Colonic mucosa (tissue), 4 donors: Measurements from ENCODE around the gene CDKAL1. TPM values are rescaled to one million over a fixed set of nuclear protein-coding genes. Genes with fewer than 3 reads are reported as not detected.

Experiments
- DNase-seq: peaks from one replicate; pipeline ENCODE4 v3.0.0-alpha.2; 2020
- H3K27ac ChIP-seq: fragments of 200-600 bp; one replicate; pipeline ENCODE4 v1.8.0; 2021
- H3K27me3 ChIP-seq: fragments of 200-600 bp; one replicate; pipeline ENCODE4 v1.8.0; 2021
- H3K36me3 ChIP-seq: fragments of 200-600 bp; one replicate; pipeline ENCODE4 v1.8.0; 2021
- H3K4me1 ChIP-seq: fragments of 200-600 bp; one replicate; pipeline ENCODE4 v1.8.0; 2021; ENCODE audit warnings: mild to moderate bottlenecking
- H3K4me3 ChIP-seq: fragments of 200-600 bp; one replicate; pipeline ENCODE4 v1.8.0; 2021
- H3K9ac ChIP-seq, 2 donors: one replicate each; pipeline ENCODE4 v1.7.0; 2013; ENCODE audit warnings: control low read depth in 2 of 2, low read depth in 2 of 2, low read length in 2 of 2
- H3K9me3 ChIP-seq: fragments of 200-600 bp; one replicate; pipeline ENCODE4 v1.8.0; 2021
- CTCF ChIP-seq: fragments of 200-600 bp; IDR thresholded peaks from one replicate; pipeline ENCODE4 v1.8.0; 2022; ENCODE audit warnings: antibody characterized with exemption, mild to moderate bottlenecking
- intact Hi-C: fragments of 100-400 bp; cut with DNase I; formaldehyde crosslinking; loops from one replicate; pipeline ENCODE4 v1.14.1; 2022
- total RNA-seq, 2 donors: library from RNA; stranded (reverse); fragmentation: NEBNext Ultra II Directional in 1 of 2; extraction: Animal tissue kit (Norgen Biotek cat#: 25700) in 1 of 2; gene quantifications; one replicate each; pipeline ENCODE4 v1.2.1, GENCODE V29; 2021
- donor health status: healthy.
- donor health status: DM: no; HTN: no; CAD: no.
- donor health status: DM: no; HTN: no; CAD: no.

CDKAL1 gene
- total RNA-seq, 2 donors from 2014 or later, result 13.8 to 14.2 TPM

- H3K4me3 ChIP-seq, result no peak overlapping the region
- H3K36me3 ChIP-seq, result no peaks in the 10 kb centered on the region
- no peak for TF ChIP-seq CTCF
- intact Hi-C loops, result no loop called here
- DNase-seq, result no peak
- no peaks in the 10 kb centered on the region for H3K4me1 ChIP-seq
- no peaks in the 10 kb centered on the region for H3K27me3 ChIP-seq
- H3K27ac ChIP-seq, result no peak overlapping the region
- H3K9me3 ChIP-seq, result no peaks in the 10 kb centered on the region
- H3K9ac ChIP-seq, result no peak overlapping the region
Measured at GRCh38 chr6:20892365-20892764, 358.1 kb downstream of the CDKAL1 start.

DNA sequence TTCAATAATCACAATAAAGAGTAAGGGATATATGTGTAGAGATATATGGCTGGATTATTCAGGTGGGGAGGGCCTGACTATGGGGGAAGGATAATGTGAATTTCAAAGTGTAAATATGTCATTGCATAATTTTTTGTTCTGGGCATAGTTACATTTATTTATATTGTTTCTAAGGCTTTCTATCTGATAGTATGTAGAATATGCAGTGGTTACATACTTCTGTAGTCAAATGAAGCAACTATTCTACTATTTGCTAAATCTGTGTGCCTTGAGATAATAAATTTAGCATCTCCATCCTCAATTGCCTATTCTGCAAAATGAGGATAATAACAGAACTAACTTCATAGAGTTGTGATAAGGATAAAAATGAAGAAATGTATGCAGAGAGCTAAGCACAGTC, 359.2 kb downstream of the CDKAL1 start:
- Histone ChIP-seq H3K4me1 (no peaks in the 10 kb centered on the region), H3K9ac (no peak overlapping the region), H3K9me3 (no peaks in the 10 kb centered on the region), H3K36me3 (no peaks in the 10 kb centered on the region), H3K27ac (no peak overlapping the region), H3K4me3 (no peak overlapping the region), H3K27me3 (no peaks in the 10 kb centered on the region)
- DNase-seq, result no peak
- no peak for TF ChIP-seq CTCF
- intact Hi-C loops, result no loop called here

- H3K4me1 ChIP-seq, result no peaks in the 10 kb centered on the region
- no peaks in the 10 kb centered on the region for H3K27me3 ChIP-seq
- H3K4me3 ChIP-seq, result no peak overlapping the region
- H3K9ac ChIP-seq, result no peak overlapping the region
- intact Hi-C loops, result no loop called here
- no peak for DNase-seq
- no peaks in the 10 kb centered on the region for H3K36me3 ChIP-seq
- no peak for TF ChIP-seq CTCF
- no peaks in the 10 kb centered on the region for H3K9me3 ChIP-seq
- H3K27ac ChIP-seq, result no peak overlapping the region
Measured at GRCh38 chr6:20900389-20901160, 366.3 kb downstream of the CDKAL1 start.

DNA sequence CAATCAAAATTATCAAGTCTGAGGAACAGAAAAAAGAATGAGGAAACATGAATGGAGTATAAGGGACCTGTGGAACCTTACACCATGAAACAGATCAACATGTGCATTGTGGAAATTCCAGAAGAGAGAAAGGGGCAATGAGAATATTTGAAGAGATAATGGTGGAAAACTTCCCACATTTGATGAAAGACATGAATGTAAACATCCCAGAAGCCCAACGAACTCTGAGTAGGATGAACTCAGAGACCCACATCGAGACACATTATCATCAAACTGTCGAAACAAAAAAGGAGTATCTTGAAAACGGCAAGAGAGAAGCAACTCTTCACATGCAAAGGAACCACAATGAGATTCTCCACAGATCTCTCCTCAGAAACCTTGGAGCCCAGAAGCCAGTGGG, 371.1 kb downstream of the CDKAL1 start:
- DNase-seq, result no peak
- H3K27ac ChIP-seq, result no peak overlapping the region
- no peaks in the 10 kb centered on the region for H3K4me1 ChIP-seq
- TF ChIP-seq CTCF, result no peak
- H3K9ac ChIP-seq, result no peak overlapping the region
- no peak overlapping the region for H3K4me3 ChIP-seq
- no peaks in the 10 kb centered on the region for H3K27me3 ChIP-seq
- H3K36me3 ChIP-seq, result no peaks in the 10 kb centered on the region
- intact Hi-C loops, result no loop called here
- H3K9me3 ChIP-seq, result no peaks in the 10 kb centered on the region

DNA sequence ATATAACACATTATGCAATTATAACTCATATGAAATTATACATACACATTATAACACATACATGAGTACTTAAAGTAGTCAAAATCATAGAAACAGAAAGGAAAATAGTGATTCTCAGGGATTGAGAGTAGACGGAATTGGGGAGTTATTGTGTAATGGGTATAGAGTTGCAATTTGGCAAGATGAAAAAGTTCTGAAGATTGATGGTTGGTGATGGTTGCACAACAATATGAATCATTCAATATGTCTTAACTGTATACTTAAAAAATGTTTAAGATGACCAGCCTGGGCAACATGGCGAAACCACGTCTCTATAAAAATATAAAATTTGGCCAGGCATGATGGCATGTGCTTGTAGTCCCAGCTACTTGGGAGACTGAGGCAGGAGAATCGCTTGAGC, 372.7 kb downstream of the CDKAL1 start:
- TF ChIP-seq CTCF, result no peak
- no peak overlapping the region for H3K9ac ChIP-seq
- H3K27me3 ChIP-seq, result no peaks in the 10 kb centered on the region
- no peak overlapping the region for H3K27ac ChIP-seq
- no peak overlapping the region for H3K4me3 ChIP-seq
- no peak for DNase-seq
- no peaks in the 10 kb centered on the region for H3K9me3 ChIP-seq
- no peaks in the 10 kb centered on the region for H3K36me3 ChIP-seq
- no peaks in the 10 kb centered on the region for H3K4me1 ChIP-seq
- intact Hi-C loops, result no loop called here
